HG03439 (cell line): ENCODE data around the gene CENPQ.

Experiments
- ATAC-seq: cut with Tn5 transposase; IDR thresholded peaks from one replicate; pipeline ENCODE4 v1.9.1; 2021; ENCODE audit warnings: mild to moderate bottlenecking, moderate library complexity; ENCODE audit not compliant: unreplicated experiment

Gene CENPQ

GRCh38 chr6:49504666-49505065, 41.5 kb downstream of the CENPQ start:
- ATAC-seq = no peak

- no peak for ATAC-seq
Observed at GRCh38 chr6:49506569-49507111, 43.5 kb downstream of the CENPQ start.

GRCh38 chr6:49509342-49509741, 46.2 kb downstream of the CENPQ start:
- ATAC-seq = no peak

GRCh38 chr6:49513153-49513989, 50.2 kb downstream of the CENPQ start:
- no peak for ATAC-seq

- ATAC-seq = no peak
Observed at GRCh38 chr6:49514571-49515484, 51.7 kb downstream of the CENPQ start.

GRCh38 chr6:49515485-49516146, 52.4 kb downstream of the CENPQ start:
- no peak for ATAC-seq

GRCh38 chr6:49516147-49516505, 53.0 kb downstream of the CENPQ start:
- no peak for ATAC-seq

- no peak for ATAC-seq
Observed at GRCh38 chr6:49517919-49518318, 54.7 kb downstream of the CENPQ start.

GRCh38 chr6:49519660-49520059, 56.5 kb downstream of the CENPQ start:
- peak; percentile 87 for ATAC-seq

- no peak for ATAC-seq
Observed at GRCh38 chr6:49522710-49523593, 59.8 kb downstream of the CENPQ start.

- ATAC-seq = no peak
Observed at GRCh38 chr6:49523901-49524300, 60.7 kb downstream of the CENPQ start.

- ATAC-seq = no peak
Observed at GRCh38 chr6:49524541-49524940, 61.4 kb downstream of the CENPQ start.

- no peak for ATAC-seq
Observed at GRCh38 chr6:49526598-49526997, 63.4 kb downstream of the CENPQ start.

- ATAC-seq = no peak
Observed at GRCh38 chr6:49527320-49527719, 64.2 kb downstream of the CENPQ start.

- no peak for ATAC-seq
Observed at GRCh38 chr6:49528571-49528970, 65.4 kb downstream of the CENPQ start.

GRCh38 chr6:49530141-49530776, 67.1 kb downstream of the CENPQ start:
- no peak for ATAC-seq

GRCh38 chr6:49531774-49532569, 68.8 kb downstream of the CENPQ start:
- peak; percentile 94 for ATAC-seq

GRCh38 chr6:49535795-49536194, 72.6 kb downstream of the CENPQ start:
- ATAC-seq = no peak

- ATAC-seq = no peak
Observed at GRCh38 chr6:49539102-49539501, 75.9 kb downstream of the CENPQ start.
